GM12873 (cell line): ENCODE measurements around the gene SSUH2.
A peak's percentile ranks its signal among the peaks of the same experiment; 100 is the strongest.

Source experiments
- TF ChIP-seq, protein P1 (sequence below): IDR thresholded peaks from 2 replicates; pipeline ENCODE4 v1.5.1; 2012; ENCODE audit warnings: low read depth, mild to moderate bottlenecking, moderate library complexity, low read length, control low read depth; ENCODE audit not compliant: insufficient read depth; ENCODE audit errors: missing control alignments

The SSUH2 gene, protein sequence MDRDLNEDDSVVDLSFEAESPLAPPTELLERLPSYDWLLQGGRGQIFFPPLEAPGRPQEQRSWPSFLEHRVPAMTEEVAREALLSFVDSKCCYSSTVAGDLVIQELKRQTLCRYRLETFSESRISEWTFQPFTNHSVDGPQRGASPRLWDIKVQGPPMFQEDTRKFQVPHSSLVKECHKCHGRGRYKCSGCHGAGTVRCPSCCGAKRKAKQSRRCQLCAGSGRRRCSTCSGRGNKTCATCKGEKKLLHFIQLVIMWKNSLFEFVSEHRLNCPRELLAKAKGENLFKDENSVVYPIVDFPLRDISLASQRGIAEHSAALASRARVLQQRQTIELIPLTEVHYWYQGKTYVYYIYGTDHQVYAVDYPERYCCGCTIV

DNA sequence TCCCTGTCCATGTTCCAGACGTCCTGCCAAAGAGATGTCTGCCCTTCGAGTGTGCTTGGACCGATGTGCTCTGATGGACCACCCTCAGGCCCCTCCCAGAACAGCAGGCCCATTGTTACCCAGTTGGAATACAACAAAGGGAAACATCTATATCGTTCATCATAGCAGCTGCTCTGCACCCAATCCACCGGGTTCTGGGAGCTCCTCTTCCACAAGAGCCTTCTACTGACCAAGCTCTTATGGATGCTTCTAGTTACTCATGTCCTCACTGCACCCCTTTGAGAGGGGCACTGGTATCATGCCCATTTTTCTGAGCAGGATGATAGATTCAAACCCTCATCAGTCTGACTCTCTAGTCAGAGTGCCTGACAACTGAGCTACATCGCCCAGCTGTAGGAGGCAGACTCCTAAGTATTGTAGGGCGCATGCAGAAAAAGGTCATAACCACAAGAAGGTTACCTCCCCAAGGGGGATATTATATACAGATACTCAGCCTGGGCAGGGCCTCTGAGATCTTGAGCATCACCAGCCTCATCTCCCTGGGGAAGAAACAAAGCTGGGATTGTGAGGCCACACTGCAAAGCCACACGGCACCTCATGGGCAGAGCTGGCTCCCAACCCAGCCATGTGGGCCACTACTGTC lies at the start of gene SSUH2:
Gene SSUH2, minus strand, starts transcription at position 51 of the 643 bp plus-strand sequence. Its CDS starts 40 bp downstream, at position 11.
- TF ChIP-seq, protein P1, sequence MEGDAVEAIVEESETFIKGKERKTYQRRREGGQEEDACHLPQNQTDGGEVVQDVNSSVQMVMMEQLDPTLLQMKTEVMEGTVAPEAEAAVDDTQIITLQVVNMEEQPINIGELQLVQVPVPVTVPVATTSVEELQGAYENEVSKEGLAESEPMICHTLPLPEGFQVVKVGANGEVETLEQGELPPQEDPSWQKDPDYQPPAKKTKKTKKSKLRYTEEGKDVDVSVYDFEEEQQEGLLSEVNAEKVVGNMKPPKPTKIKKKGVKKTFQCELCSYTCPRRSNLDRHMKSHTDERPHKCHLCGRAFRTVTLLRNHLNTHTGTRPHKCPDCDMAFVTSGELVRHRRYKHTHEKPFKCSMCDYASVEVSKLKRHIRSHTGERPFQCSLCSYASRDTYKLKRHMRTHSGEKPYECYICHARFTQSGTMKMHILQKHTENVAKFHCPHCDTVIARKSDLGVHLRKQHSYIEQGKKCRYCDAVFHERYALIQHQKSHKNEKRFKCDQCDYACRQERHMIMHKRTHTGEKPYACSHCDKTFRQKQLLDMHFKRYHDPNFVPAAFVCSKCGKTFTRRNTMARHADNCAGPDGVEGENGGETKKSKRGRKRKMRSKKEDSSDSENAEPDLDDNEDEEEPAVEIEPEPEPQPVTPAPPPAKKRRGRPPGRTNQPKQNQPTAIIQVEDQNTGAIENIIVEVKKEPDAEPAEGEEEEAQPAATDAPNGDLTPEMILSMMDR, result no peak

DNA sequence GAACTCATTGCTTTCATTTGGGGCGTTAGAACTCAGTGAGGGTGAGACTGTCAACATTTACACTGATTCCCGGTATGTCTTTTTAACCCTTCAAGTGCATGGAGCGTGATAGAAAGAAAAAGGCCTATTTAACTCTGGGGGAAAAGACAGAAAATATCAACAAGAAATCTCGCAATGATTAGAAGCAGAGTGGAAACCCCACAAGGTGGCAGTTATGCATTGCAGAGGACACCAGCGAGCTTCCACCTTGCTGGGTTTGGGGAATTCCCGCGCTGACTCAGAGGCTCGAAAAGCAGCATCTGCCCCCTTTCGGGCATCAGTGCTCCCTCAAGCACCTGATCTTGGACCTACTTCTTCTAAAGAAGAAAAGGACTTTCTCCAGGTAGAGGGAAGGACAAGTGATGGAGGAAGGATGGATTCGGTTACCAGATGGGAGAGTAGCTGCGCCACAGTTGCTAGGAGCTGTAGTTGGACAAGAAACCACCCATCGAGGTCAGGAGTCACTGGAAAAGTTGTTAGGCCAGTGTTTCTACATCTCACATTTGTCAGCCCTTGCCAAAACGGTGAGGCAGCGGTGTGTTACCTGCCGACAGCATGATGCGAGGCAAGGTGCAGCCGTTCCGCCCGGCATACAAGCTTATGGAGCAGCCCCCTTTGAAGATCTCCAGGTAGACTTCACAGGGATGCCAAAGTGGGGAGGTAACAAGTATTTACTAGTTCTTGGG lies 38.4 kb upstream of the SSUH2 start:
- TF ChIP-seq, protein P1, result peak; percentile 51

DNA sequence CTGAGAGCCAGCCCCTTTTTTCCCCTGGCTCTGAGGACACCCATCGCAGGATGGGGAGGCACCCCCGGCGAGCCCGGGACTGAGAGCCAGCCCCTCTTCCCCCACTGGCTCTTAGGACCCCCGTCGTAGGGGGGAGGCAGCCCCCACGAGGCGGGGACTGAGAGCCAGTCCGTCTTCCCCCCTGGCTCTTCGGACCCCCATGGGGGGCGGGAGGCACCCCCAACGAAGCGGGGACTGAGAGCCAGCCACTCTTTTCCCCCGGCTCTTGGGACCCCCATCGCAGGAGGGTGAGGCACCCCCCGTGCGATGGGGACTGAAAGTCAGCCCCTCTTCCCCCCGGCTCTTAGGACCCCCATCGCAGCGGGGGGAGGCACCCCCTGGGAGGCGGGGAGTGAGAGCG lies 36.8 kb upstream of the SSUH2 start:
- TF ChIP-seq, protein P1, result no peak

DNA sequence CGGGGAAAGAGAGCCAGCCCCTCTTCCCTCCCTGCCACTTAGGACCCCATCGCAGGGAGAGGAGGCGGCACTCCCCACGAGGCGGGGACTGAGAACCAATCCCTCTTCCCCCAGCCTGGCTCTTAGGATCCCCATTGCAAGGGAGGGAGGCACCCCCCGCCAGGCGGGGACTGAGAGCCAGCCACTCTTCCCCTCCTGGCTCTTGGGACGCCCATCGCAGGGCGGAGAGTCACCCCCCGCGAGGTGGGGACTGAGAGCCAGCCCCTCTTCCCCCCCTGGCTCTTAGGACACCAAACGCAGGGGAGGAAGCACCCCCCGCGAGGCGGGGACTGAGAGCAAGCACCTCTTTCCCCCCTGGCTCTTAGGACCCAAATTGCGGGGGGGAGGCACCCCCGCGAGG lies 34.2 kb upstream of the SSUH2 start:
- TF ChIP-seq, protein P1, result no peak

DNA sequence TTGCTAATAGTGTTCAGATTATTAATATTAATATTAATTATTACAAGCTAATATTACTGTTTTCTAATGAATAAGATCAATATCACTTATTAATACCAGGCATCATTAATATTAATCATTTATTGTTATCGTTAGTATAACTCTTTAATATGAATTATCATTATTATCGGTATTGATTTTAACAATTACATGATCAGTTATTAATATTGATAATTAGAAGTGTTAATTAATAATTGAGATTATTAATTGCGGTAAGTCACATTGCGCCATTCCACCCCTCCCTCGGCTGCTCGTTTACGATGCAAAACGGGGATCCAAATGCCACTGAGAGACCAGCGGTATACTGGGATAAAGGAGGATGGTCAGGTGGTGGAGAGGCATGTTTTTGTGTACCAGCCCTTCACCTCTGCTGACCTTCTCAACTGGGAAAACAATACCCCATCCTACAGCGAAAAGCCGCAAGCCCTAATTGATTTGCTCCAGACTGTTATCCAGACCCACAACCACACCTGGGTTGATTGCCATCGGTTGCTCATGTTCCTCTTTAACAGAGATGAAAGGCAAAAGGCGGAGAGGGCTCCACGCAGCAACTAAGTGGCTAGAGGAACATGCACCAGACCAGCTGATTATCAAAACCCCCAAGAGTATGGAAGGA lies 28.6 kb upstream of the SSUH2 start:
- TF ChIP-seq, protein P1, result no peak

DNA sequence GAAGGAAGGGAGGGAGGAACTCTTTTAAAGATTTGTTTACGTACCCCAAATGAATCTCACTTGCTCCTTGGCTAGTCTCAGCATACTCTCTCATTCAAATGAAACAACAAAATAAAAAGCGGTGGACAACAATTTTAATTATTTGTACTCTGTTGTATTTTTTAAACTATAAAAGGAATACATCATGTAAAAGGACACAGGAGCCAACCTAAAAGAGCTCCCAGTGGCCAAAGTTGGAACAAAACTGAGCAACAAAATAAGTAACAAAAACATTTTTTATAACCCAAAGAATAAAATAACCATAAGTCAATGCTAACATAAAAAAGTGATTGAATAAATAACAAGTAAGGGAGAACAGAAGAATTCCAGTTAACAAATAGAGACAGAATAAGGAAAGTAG lies 24.4 kb upstream of the SSUH2 start:
- TF ChIP-seq, protein P1, result no peak

DNA sequence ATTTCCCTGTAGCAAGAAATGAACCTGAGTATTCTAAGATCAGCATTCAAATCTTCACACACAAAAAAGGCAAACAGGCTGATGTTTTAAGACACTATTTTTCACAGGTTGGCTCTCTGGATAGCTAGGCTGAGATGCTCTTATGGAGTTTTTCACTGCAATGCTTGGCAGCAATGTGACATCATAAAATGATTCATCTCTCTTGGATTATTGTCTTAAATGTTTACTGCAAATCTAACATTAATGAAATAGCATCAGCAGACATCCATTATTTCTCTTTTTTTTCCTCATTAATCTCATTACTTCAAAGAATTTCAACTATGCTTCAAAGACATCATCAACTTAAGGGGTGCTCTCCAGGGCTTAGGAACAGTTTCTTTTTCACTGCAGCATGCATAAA lies 23.6 kb upstream of the SSUH2 start:
- TF ChIP-seq, protein P1, result no peak
